ENCODE data around the gene GSC2.
"Not testable (repeated sequence)": the region's sequence is repeated elsewhere in the genome, so short reads cannot be mapped to it uniquely, and the experiment has no call there.

GSC2 gene

GRCh38 chr22:19178065-19178656, 28.1 kb upstream of the GSC2 start:
- peak; percentile 45 for DNase-seq

GRCh38 chr22:19177164-19178064, 27.3 kb upstream of the GSC2 start:
- DNase-seq = no peak

- no peak for DNase-seq
These were observed 26.6 kb upstream of the GSC2 start for GRCh38 chr22:19176732-19177131.

- no peak for DNase-seq
These were observed 26.1 kb upstream of the GSC2 start for GRCh38 chr22:19176175-19176643.

- DNase-seq = no peak
These were observed 25.6 kb upstream of the GSC2 start for GRCh38 chr22:19175602-19176174.

- no peak for DNase-seq
These were observed 25.0 kb upstream of the GSC2 start for GRCh38 chr22:19175026-19175601.

GRCh38 chr22:19174106-19175025, 24.3 kb upstream of the GSC2 start:
- no peak for DNase-seq

- no peak for DNase-seq
These were observed 23.2 kb upstream of the GSC2 start for GRCh38 chr22:19173047-19174035.

GRCh38 chr22:19172213-19173046, 22.3 kb upstream of the GSC2 start:
- no peak for DNase-seq

GRCh38 chr22:19169947-19170318, 19.8 kb upstream of the GSC2 start:
- no peak for DNase-seq

- no peak for DNase-seq
These were observed 19.2 kb upstream of the GSC2 start for GRCh38 chr22:19169002-19169946.

GRCh38 chr22:19168088-19168890, 18.2 kb upstream of the GSC2 start:
- no peak for DNase-seq

GRCh38 chr22:19167106-19167869, 17.2 kb upstream of the GSC2 start:
- no peak for DNase-seq

- no peak for DNase-seq
These were observed 16.3 kb upstream of the GSC2 start for GRCh38 chr22:19166421-19166820.

- no peak for DNase-seq
These were observed 14.3 kb upstream of the GSC2 start for GRCh38 chr22:19164425-19164824.

GRCh38 chr22:19158649-19159048, 8.6 kb upstream of the GSC2 start:
- DNase-seq = not testable (repeated sequence)

GRCh38 chr22:19156109-19156508, 6.0 kb upstream of the GSC2 start:
- not testable (repeated sequence) for DNase-seq

Data from stimulated activated CD4-positive, alpha-beta T cell treated with anti-CD3 and anti-CD28 coated beads, Interleukin-1b, Interleukin-23, amount 100 ng/mL, for 48 hours (primary cell).